ENCODE measurements around the gene MYB.

Gene MYB

GRCh38 chr6:135251498-135252441 is 70.7 kb downstream of the MYB start:
- no peak for DNase-seq (ENCODE audit: low read depth)

GRCh38 chr6:135254471-135254870 is 73.4 kb downstream of the MYB start:
- DNase-seq (ENCODE audit: low read depth): no peak

GRCh38 chr6:135256866-135257265 is 75.8 kb downstream of the MYB start:
- DNase-seq (ENCODE audit: low read depth): no peak

- DNase-seq (ENCODE audit: low read depth): no peak
Measured at GRCh38 chr6:135257631-135258405, 76.7 kb downstream of the MYB start.

GRCh38 chr6:135258970-135259369 is 77.9 kb downstream of the MYB start:
- DNase-seq (ENCODE audit: low read depth): no peak

GRCh38 chr6:135260612-135261011 is 79.5 kb downstream of the MYB start:
- no peak for DNase-seq (ENCODE audit: low read depth)

GRCh38 chr6:135261872-135262725 is 81.0 kb downstream of the MYB start:
- DNase-seq (ENCODE audit: low read depth): no peak

GRCh38 chr6:135265278-135265677 is 84.2 kb downstream of the MYB start:
- no peak for DNase-seq (ENCODE audit: low read depth)

GRCh38 chr6:135266675-135267074 is 85.6 kb downstream of the MYB start:
- DNase-seq (ENCODE audit: low read depth): no peak

GRCh38 chr6:135267085-135267484 is 86.0 kb downstream of the MYB start:
- no peak for DNase-seq (ENCODE audit: low read depth)

- no peak for DNase-seq (ENCODE audit: low read depth)
Measured at GRCh38 chr6:135268263-135268662, 87.2 kb downstream of the MYB start.

- no peak for DNase-seq (ENCODE audit: low read depth)
Measured at GRCh38 chr6:135268740-135269139, 87.6 kb downstream of the MYB start.

Data from fibroblast of the conjunctiva (primary cell).